HCT116 (cell line): ENCODE data around the gene HGF.

Experiments
- CEBPB ChIP-seq: IDR thresholded peaks from 2 replicates; pipeline ENCODE4 v1.6.1; 2012; ENCODE audit warnings: low read depth
- EZH2phosphoT487 ChIP-seq: fragments of 200-600 bp; IDR thresholded peaks from 2 replicates; pipeline ENCODE4 v1.6.1; 2018; ENCODE audit warnings: antibody characterized with exemption, borderline replicate concordance
- JUND ChIP-seq: IDR thresholded peaks from 2 replicates; pipeline ENCODE4 v1.6.1; 2012
- POLR2A ChIP-seq: IDR thresholded peaks from 2 replicates; pipeline ENCODE4 v1.7.0; 2011; ENCODE audit warnings: borderline replicate concordance; ENCODE audit not compliant: insufficient read depth, insufficient read length; ENCODE audit errors: extremely low read depth
- YY1 ChIP-seq: IDR thresholded peaks from 2 replicates; pipeline ENCODE4 v1.6.1; 2011; ENCODE audit warnings: low read length, low read depth, moderate library complexity, mild to moderate bottlenecking; ENCODE audit not compliant: insufficient replicate concordance; ENCODE audit errors: extremely low read depth
- ZBTB33 ChIP-seq: IDR thresholded peaks from 2 replicates; pipeline ENCODE4 v1.6.1; 2011; ENCODE audit warnings: mild to moderate bottlenecking, low read length, moderate library complexity; ENCODE audit not compliant: insufficient replicate concordance; ENCODE audit errors: extremely low read depth
- TF ChIP-seq, protein P1 (sequence below), 3 experiments: fragments of 200-600 bp in 1 of 3; sonication (generic) in 1 of 3; IDR thresholded peaks in 2 of 3; conservative IDR thresholded peaks in 1 of 3; 2 replicates each; pipeline ENCODE4 v1.5.1; 2012 to 2017; ENCODE audit warnings: low read depth in 2 of 3, low read length in 2 of 3, antibody characterized with exemption in 1 of 3, borderline replicate concordance in 1 of 3, control low read depth in 1 of 3, mild to moderate bottlenecking in 1 of 3, mixed read lengths in 1 of 3, mixed run types in 1 of 3, moderate library complexity in 1 of 3; ENCODE audit not compliant: insufficient read depth in 1 of 3
- TF ChIP-seq, protein P2 (sequence below): IDR thresholded peaks from 2 replicates; pipeline ENCODE4 v1.6.1; 2012; ENCODE audit warnings: low read depth

- TF ChIP-seq, protein P1, sequence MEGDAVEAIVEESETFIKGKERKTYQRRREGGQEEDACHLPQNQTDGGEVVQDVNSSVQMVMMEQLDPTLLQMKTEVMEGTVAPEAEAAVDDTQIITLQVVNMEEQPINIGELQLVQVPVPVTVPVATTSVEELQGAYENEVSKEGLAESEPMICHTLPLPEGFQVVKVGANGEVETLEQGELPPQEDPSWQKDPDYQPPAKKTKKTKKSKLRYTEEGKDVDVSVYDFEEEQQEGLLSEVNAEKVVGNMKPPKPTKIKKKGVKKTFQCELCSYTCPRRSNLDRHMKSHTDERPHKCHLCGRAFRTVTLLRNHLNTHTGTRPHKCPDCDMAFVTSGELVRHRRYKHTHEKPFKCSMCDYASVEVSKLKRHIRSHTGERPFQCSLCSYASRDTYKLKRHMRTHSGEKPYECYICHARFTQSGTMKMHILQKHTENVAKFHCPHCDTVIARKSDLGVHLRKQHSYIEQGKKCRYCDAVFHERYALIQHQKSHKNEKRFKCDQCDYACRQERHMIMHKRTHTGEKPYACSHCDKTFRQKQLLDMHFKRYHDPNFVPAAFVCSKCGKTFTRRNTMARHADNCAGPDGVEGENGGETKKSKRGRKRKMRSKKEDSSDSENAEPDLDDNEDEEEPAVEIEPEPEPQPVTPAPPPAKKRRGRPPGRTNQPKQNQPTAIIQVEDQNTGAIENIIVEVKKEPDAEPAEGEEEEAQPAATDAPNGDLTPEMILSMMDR (IDR thresholded peaks at IDR 0.05 in 2 of 3, conservative IDR thresholded peaks at IDR 0.05 in 1 of 3; ENCODE audit: borderline replicate concordance in 1 of 3, insufficient read depth in 1 of 3, low read depth in 2 of 3, low read length in 2 of 3): peak; percentile 61 to 83 (median 64)
- no peak for TF ChIP-seq ZBTB33
- TF ChIP-seq, protein P2, sequence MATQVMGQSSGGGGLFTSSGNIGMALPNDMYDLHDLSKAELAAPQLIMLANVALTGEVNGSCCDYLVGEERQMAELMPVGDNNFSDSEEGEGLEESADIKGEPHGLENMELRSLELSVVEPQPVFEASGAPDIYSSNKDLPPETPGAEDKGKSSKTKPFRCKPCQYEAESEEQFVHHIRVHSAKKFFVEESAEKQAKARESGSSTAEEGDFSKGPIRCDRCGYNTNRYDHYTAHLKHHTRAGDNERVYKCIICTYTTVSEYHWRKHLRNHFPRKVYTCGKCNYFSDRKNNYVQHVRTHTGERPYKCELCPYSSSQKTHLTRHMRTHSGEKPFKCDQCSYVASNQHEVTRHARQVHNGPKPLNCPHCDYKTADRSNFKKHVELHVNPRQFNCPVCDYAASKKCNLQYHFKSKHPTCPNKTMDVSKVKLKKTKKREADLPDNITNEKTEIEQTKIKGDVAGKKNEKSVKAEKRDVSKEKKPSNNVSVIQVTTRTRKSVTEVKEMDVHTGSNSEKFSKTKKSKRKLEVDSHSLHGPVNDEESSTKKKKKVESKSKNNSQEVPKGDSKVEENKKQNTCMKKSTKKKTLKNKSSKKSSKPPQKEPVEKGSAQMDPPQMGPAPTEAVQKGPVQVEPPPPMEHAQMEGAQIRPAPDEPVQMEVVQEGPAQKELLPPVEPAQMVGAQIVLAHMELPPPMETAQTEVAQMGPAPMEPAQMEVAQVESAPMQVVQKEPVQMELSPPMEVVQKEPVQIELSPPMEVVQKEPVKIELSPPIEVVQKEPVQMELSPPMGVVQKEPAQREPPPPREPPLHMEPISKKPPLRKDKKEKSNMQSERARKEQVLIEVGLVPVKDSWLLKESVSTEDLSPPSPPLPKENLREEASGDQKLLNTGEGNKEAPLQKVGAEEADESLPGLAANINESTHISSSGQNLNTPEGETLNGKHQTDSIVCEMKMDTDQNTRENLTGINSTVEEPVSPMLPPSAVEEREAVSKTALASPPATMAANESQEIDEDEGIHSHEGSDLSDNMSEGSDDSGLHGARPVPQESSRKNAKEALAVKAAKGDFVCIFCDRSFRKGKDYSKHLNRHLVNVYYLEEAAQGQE: no peak
- no peak for TF ChIP-seq POLR2A
- no peak for TF ChIP-seq CEBPB
- TF ChIP-seq JUND: no peak
- no peak for TF ChIP-seq EZH2phosphoT487
- TF ChIP-seq YY1: no peak
Observed at GRCh38 chr7:81776948-81777630, 7.2 kb upstream of the HGF start.
